Peyer's patch (tissue), 4 donors: ENCODE data around the gene GREM2.

Experiments used
- CTCF ChIP-seq, 6 experiments: fragments of 450-650 bp in 4 of 6; fragments of 200-600 bp in 2 of 6; sonication (generic) in 1 of 6; IDR thresholded peaks; one replicate each; pipeline ENCODE4 v1.5.1; 2017 to 2019; ENCODE audit warnings: antibody characterized with exemption in 6 of 6, mild to moderate bottlenecking in 3 of 6, moderate library complexity in 1 of 6
- POLR2A ChIP-seq, 2 donors: fragments of 450-650 bp; IDR thresholded peaks; one replicate each; pipeline ENCODE4 v1.5.1; 2017; ENCODE audit warnings: antibody characterized with exemption in 2 of 2, mild to moderate bottlenecking in 2 of 2, moderate library complexity in 2 of 2

GRCh38 chr1:240515505-240515904, 96.5 kb downstream of the GREM2 start:
- TF ChIP-seq CTCF (IDR thresholded peaks at IDR 0.05) (no peak), POLR2A (IDR thresholded peaks at IDR 0.05) (no peak)
